Muscle of leg (tissue), 11 donors: Measurements from ENCODE around the gene JAZF1. TPM values are rescaled to one million over a fixed set of nuclear protein-coding genes. Genes with fewer than 3 reads are reported as not detected.
A peak's percentile ranks its signal among the peaks of the same experiment; 100 is the strongest.
"Not testable (repeated sequence)": the region's sequence is repeated elsewhere in the genome, so short reads cannot be mapped to it uniquely, and the experiment has no call there.

Experiments used
- DNase-seq: peaks from one replicate; pipeline ENCODE4 v3.0.0; 2013
- H3K27ac ChIP-seq: one replicate; pipeline ENCODE4 v1.5.1; 2013; ENCODE audit warnings: mild to moderate bottlenecking, low read length, control low read depth
- H3K27me3 ChIP-seq: one replicate; pipeline ENCODE4 v1.6.1; 2013; ENCODE audit warnings: low read length; ENCODE audit not compliant: control insufficient read depth, insufficient read depth
- H3K36me3 ChIP-seq: one replicate; pipeline ENCODE4 v1.6.1; 2013; ENCODE audit warnings: low read length; ENCODE audit not compliant: control insufficient read depth, insufficient read depth
- H3K4me1 ChIP-seq: one replicate; pipeline ENCODE4 v1.6.1; 2013; ENCODE audit warnings: low read length; ENCODE audit not compliant: control insufficient read depth, insufficient read depth
- H3K4me3 ChIP-seq: one replicate; pipeline ENCODE4 v1.5.1; 2013; ENCODE audit warnings: low read length, control low read depth
- H3K9me3 ChIP-seq: replicated peaks from 2 replicates; pipeline ENCODE4 v1.6.1; 2013; ENCODE audit warnings: low read depth, low read length; ENCODE audit not compliant: control insufficient read depth
- WGBS: methylation state at CpG from one replicate; pipeline ENCODE4 v1.1.5; 2013; ENCODE audit warnings: missing lambda C conversion rate; ENCODE audit not compliant: insufficient coverage; 5-methylcytosine and 5-hydroxymethylcytosine counted together
- polyA plus RNA-seq, 8 donors: library from polyadenylated mRNA; unstranded; fragments of 120-200 nt; gene quantifications; one replicate each; pipeline versions ENCODE4 v1.2.1 to v1.2.3, GENCODE V29; 2013; ENCODE audit warnings: inconsistent platforms in 1 of 8, low replicate concordance in 1 of 8; ENCODE audit not compliant: insufficient read length in 8 of 8, insufficient read depth in 1 of 8
- total RNA-seq: library from RNA; stranded (reverse); fragments of 120-200 nt; gene quantifications from one replicate; pipeline ENCODE4 v1.2.4, GENCODE V29; 2013

The JAZF1 gene
- total and polyA plus RNA-seq, 9 donors, result 12.7 to 30.3 (median 28.1) TPM

DNA sequence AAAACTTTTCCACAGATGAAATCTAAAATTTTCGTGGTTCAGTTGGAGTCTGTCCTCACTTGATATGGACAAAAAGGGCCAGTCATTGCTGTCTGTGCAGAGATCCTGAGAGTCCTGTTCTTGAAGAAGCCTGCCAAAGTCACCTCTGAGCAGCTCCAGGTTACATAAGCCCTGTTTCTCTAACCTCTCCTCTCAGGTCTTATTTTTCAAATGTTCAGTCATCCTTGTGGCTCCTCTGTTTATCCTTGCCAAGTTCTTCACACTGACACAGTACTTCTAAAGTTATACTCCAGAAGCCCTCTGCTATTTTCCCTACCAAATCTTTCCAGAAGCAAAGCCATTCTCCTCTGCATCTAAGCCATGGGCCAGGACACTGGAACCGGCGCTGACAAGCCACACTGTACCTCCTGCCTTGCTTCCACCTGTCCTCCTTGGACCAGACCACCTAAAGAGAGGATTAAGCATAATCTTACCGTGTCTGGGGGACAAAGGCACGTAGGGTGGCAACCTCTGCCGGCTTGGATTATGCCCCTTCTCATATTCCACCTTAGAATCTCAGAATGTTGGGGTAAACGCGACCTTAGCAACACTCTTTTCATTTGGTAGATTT, 161.6 kb downstream of the JAZF1 start:
- peaks cover 22% of the 10 kb centered on the region for H3K4me1 ChIP-seq
- DNase-seq, result peak; percentile 63

GRCh38 chr7:28018446-28018845, 162.1 kb downstream of the JAZF1 start:
- peak overlapping the region; percentile 25 for H3K27ac ChIP-seq
- H3K9me3 ChIP-seq, result peaks cover 6% of the 10 kb centered on the region
- DNase-seq, result no peak
- peaks cover 22% of the 10 kb centered on the region for H3K4me1 ChIP-seq
- 80% methylated on average over 1 of the region's 5 CpGs for WGBS
- no peak overlapping the region for H3K4me3 ChIP-seq
- no peaks in the 10 kb centered on the region for H3K36me3 ChIP-seq
- no peaks in the 10 kb centered on the region for H3K27me3 ChIP-seq

More for the DNA sequence above, 161.6 kb downstream of the JAZF1 start:
- Histone ChIP-seq H3K9me3 (peaks cover 6% of the 10 kb centered on the region), H3K4me3 (no peak overlapping the region), H3K36me3 (no peaks in the 10 kb centered on the region), H3K27ac (peak overlapping the region; percentile 25), H3K27me3 (no peaks in the 10 kb centered on the region)
- WGBS, result 67% methylated on average over 2 of the region's 8 CpGs

DNA sequence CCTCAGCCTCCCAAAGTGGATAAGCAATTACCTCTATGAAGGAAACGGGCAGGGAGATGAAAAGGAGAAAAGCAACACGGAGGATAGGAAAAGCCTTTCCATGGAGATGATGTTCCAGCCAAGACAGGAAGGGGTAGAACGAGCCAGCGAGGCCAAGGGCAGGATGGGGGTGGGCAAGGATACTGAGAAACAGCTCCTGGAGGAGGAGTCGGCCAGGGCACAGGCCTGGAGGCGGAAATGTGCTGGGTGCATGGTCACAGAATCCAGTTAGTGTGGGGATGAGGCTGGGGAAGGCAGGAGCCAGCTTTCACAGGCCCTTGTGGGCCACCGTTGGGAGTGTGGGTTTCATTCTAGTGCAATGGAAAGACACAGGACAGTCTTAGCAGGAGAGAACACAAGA, 162.6 kb downstream of the JAZF1 start:
- DNase-seq, result no peak
- Histone ChIP-seq H3K9me3 (peaks cover 6% of the 10 kb centered on the region), H3K27me3 (no peaks in the 10 kb centered on the region), H3K27ac (no peak overlapping the region), H3K4me1 (peaks cover 22% of the 10 kb centered on the region), H3K4me3 (no peak overlapping the region), H3K36me3 (no peaks in the 10 kb centered on the region)
- 58% methylated on average over 7 of the region's 7 CpGs for WGBS

GRCh38 chr7:28017372-28017771, 163.2 kb downstream of the JAZF1 start:
- no peak for DNase-seq
- Histone ChIP-seq H3K27me3 (no peaks in the 10 kb centered on the region), H3K4me3 (no peak overlapping the region), H3K9me3 (peaks cover 6% of the 10 kb centered on the region), H3K36me3 (no peaks in the 10 kb centered on the region), H3K27ac (no peak overlapping the region), H3K4me1 (peaks cover 22% of the 10 kb centered on the region)
- no CpG with 5 or more reads among the region's 4 CpGs for WGBS

DNA sequence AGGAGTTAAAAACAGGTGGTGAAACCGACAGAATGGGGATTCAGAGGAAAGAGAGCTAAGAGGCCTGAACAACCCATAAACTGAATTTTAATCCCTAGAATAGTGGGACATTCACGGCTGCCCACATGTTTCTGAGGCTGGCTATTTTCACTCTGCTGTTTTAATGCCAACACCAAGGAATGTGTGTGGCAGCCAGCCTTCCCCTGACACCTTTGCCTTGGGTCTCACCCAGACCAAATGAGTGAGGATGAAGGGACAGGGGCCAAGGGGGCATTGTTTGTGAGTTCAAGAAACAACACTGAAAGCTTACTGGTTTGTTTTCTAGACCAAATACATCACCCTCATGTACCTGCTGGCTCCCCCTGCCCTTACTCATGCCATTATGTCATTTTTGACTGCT, 164.3 kb downstream of the JAZF1 start:
- no CpG with 5 or more reads among the region's 2 CpGs for WGBS
- Histone ChIP-seq H3K36me3 (no peaks in the 10 kb centered on the region), H3K9me3 (peaks cover 6% of the 10 kb centered on the region), H3K27ac (no peak overlapping the region), H3K4me3 (no peak overlapping the region), H3K4me1 (peaks cover 15% of the 10 kb centered on the region), H3K27me3 (no peaks in the 10 kb centered on the region)
- no peak for DNase-seq

- WGBS, result 100% methylated on average over 1 of the region's 4 CpGs
- Histone ChIP-seq H3K9me3 (peaks cover 6% of the 10 kb centered on the region), H3K27me3 (no peaks in the 10 kb centered on the region), H3K36me3 (no peaks in the 10 kb centered on the region), H3K4me1 (peaks cover 9% of the 10 kb centered on the region), H3K4me3 (no peak overlapping the region), H3K27ac (no peak overlapping the region)
- no peak for DNase-seq
Observed at GRCh38 chr7:28015169-28015568, 165.4 kb downstream of the JAZF1 start.

DNA sequence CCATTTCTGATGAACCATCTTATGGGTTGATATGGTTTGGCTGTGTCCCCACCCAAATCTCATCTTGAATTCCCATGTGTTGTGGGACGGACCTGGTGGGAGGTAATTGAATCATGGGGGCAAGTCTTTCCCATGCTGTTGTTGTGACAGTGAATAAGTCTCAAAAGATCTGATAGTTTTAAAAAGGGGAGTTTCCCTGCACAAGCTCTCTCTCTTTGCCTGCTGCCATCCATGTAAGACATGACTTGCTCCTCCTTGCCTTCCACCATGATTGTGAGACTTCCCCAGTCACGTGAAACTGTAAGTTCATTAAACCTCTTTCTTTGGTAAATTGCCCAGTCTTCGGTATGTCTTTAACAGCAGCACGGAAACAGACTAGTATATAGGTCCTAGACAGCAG, 166.3 kb downstream of the JAZF1 start:
- not testable (repeated sequence) for H3K27me3 ChIP-seq, DNase-seq, H3K4me3 ChIP-seq, H3K4me1 ChIP-seq, H3K27ac ChIP-seq, H3K9me3 ChIP-seq, H3K36me3 ChIP-seq
- 92% methylated on average over 2 of the region's 4 CpGs for WGBS

DNA sequence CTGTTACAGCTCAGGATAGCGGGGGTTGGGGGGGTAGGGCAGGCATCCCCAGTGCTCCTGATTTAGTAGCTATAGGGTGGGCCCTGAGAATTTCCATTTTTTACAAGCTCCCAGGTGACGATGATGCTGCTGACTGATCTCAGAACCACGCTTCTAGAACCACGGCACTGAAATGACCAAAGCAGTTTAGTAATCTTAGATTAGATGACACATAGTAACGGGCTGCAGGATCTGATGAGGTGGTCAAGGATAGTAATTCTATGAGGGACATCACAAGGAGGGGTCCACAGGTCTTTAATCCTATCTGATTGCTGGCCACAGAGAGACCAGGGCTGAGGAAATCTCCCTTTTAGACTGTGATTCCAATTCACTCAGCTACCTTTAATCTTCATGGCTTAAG, 167.2 kb downstream of the JAZF1 start:
- no CpG with 5 or more reads among the region's 5 CpGs for WGBS
- Histone ChIP-seq H3K36me3 (no peaks in the 10 kb centered on the region), H3K9me3 (peaks cover 6% of the 10 kb centered on the region), H3K27me3 (no peaks in the 10 kb centered on the region), H3K27ac (no peak overlapping the region), H3K4me3 (no peak overlapping the region), H3K4me1 (peaks cover 3% of the 10 kb centered on the region)
- no peak for DNase-seq

DNA sequence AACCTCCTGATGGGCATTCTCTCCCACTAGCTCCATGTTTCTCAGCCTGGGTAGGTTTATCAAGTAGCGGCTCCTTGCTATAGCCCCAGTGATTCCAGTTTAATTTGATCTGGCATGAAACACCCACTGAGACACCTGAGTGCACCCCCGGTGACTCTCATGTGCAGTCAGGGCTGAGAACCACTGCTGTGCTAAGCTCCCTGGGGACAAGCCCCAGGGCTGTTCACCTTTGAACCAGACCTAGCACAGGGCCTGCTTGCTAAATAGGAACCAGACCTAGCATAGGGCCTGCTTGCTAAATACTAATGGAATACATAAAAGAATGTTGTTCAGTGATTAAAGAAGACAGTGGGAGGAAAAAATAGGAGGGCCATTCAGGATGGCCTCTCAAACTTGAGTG, 167.6 kb downstream of the JAZF1 start:
- 43% methylated on average over 1 of the region's 2 CpGs for WGBS
- Histone ChIP-seq H3K4me3 (no peak overlapping the region), H3K27ac (no peak overlapping the region), H3K4me1 (peaks cover under 1% of the 10 kb centered on the region), H3K27me3 (no peaks in the 10 kb centered on the region), H3K36me3 (no peaks in the 10 kb centered on the region), H3K9me3 (peaks cover 6% of the 10 kb centered on the region)
- DNase-seq, result no peak

DNA sequence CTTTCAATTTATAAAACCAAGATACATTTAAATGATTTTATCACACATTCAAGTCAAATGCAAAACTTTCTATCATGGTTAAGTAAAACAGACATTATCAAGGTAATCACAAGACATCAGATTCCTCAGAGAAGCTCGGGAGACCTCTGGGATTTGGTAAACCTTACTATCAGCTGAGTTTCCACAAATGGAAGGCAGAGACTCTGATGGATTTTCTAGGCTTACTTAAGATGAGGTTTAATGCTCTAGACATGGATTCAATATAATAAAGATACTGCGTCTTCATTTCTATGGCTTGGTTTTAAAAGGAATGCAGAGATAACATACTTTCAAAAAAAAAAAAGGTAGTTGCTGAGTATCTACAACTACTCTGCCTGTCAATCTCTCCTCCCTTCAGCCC, 171.7 kb downstream of the JAZF1 start:
- H3K27ac ChIP-seq, result no peak overlapping the region
- no peaks in the 10 kb centered on the region for H3K27me3 ChIP-seq
- DNase-seq, result no peak
- H3K36me3 ChIP-seq, result no peaks in the 10 kb centered on the region
- no peaks in the 10 kb centered on the region for H3K9me3 ChIP-seq
- no CpG with 5 or more reads among the region's 2 CpGs for WGBS
- H3K4me1 ChIP-seq, result peaks cover 4% of the 10 kb centered on the region
- H3K4me3 ChIP-seq, result no peak overlapping the region

GRCh38 chr7:28008171-28008570, 172.4 kb downstream of the JAZF1 start:
- no peak overlapping the region for H3K27ac ChIP-seq
- no peaks in the 10 kb centered on the region for H3K27me3 ChIP-seq
- H3K4me1 ChIP-seq, result peaks cover 4% of the 10 kb centered on the region
- H3K4me3 ChIP-seq, result no peak overlapping the region
- H3K9me3 ChIP-seq, result no peaks in the 10 kb centered on the region
- no peaks in the 10 kb centered on the region for H3K36me3 ChIP-seq
- WGBS, result no CpG with 5 or more reads among the region's 3 CpGs
- no peak for DNase-seq
